Activated naive CD4-positive, alpha-beta T cell treated with anti-CD3 and anti-CD28 coated beads, Interleukin-2, amount 10 ng/mL, durations not matched to agents 7 days and 5 days (primary cell): ENCODE measurements around the gene ITK.

ENCODE experiments used
- CTCF ChIA-PET: fragments of 350-600 bp; sonication (Branson Sonifier 250); formaldehyde crosslinking; loops from one replicate; lab custom pipeline; 2021; ENCODE audit warnings: antibody characterized with exemption; lab: Charles Lee
- DNase-seq: peaks from one replicate; pipeline ENCODE4 v3.0.0-alpha.2; 2020
- H3K27ac Mint-ChIP-seq: one replicate; pipeline ENCODE4 v1.8.0; 2021; ENCODE audit warnings: mild to moderate bottlenecking, moderate library complexity, mixed read lengths
- H3K27me3 Mint-ChIP-seq: one replicate; pipeline ENCODE4 v1.8.0; 2021; ENCODE audit warnings: mild to moderate bottlenecking, mixed read lengths
- H3K36me3 Mint-ChIP-seq: one replicate; pipeline ENCODE4 v1.8.0; 2021; ENCODE audit warnings: mixed read lengths
- H3K4me1 Mint-ChIP-seq: one replicate; pipeline ENCODE4 v1.8.0; 2021; ENCODE audit warnings: mixed read lengths
- H3K4me3 Mint-ChIP-seq: one replicate; pipeline ENCODE4 v1.8.0; 2021; ENCODE audit warnings: mild to moderate bottlenecking, moderate library complexity, mixed read lengths
- H3K9me3 Mint-ChIP-seq: one replicate; pipeline ENCODE4 v1.8.0; 2021; ENCODE audit warnings: mixed read lengths

Gene ITK

GRCh38 chr5:157180374-157181264, at the start of gene ITK:
TSS of gene ITK (plus strand) at chr5:157180840. CDS start at chr5:157180978, 138 bp downstream.
- Mint-ChIP-seq H3K4me3 (peak within 1 kb of the TSS; percentile 90), H3K9me3 (peaks cover 3% of the 10 kb centered on the region), H3K27me3 (no peaks in the 10 kb centered on the region), H3K36me3 (peaks cover 46% of the 10 kb centered on the region), H3K4me1 (peaks cover 44% of the 10 kb centered on the region), H3K27ac (peak within 1 kb of the TSS; percentile 97)
- peak; percentile 64 for DNase-seq
- CTCF ChIA-PET, result interaction anchor here (1.0 to 7.8 kb wide), 8 partner anchors 8 to 38 kb away, joined by 3 to 37 read pairs (median 6); no protein-coding TSS in a partner anchor

- Mint-ChIP-seq H3K27me3 (no peaks in the 10 kb centered on the region), H3K4me1 (peaks cover 39% of the 10 kb centered on the region), H3K9me3 (peaks cover 2% of the 10 kb centered on the region), H3K4me3 (no peak overlapping the region), H3K36me3 (peaks cover 11% of the 10 kb centered on the region), H3K27ac (no peak overlapping the region)
- DNase-seq, result no peak
- CTCF ChIA-PET, result interaction anchor here (0.6 to 2.7 kb wide), 12 partner anchors 13 to 314 kb away, joined by 3 to 20 read pairs (median 7); partner anchors contain the start of gene HAVCR2
Measured at GRCh38 chr5:157130925-157131324, 49.7 kb upstream of the ITK start.

GRCh38 chr5:157132281-157132612, 48.4 kb upstream of the ITK start:
- Mint-ChIP-seq H3K4me3 (no peak overlapping the region), H3K9me3 (peaks cover 2% of the 10 kb centered on the region), H3K36me3 (peaks cover 15% of the 10 kb centered on the region), H3K27me3 (no peaks in the 10 kb centered on the region), H3K4me1 (peaks cover 42% of the 10 kb centered on the region), H3K27ac (no peak overlapping the region)
- DNase-seq, result no peak
- CTCF ChIA-PET, result interaction anchor here (0.7 to 3.3 kb wide), 26 partner anchors 10 to 1992 kb away, joined by 3 to 20 read pairs (median 6); partner anchors contain the start of genes HAVCR2 and MED7

- Mint-ChIP-seq H3K27ac (no peak overlapping the region), H3K4me3 (no peak overlapping the region), H3K27me3 (no peaks in the 10 kb centered on the region), H3K36me3 (peaks cover 60% of the 10 kb centered on the region), H3K4me1 (peaks cover 44% of the 10 kb centered on the region), H3K9me3 (no peaks in the 10 kb centered on the region)
- no peak for DNase-seq
- CTCF ChIA-PET, result no interaction called here
Measured at GRCh38 chr5:157137691-157138090, 42.9 kb upstream of the ITK start.

GRCh38 chr5:157142317-157143126, 38.1 kb upstream of the ITK start, which contains the start of gene MED7:
TSS of gene MED7 (minus strand) at chr5:157142865. CDS start at chr5:157139431, 3,434 bp downstream.
- H3K27me3 Mint-ChIP-seq, result no peaks in the 10 kb centered on the region
- H3K4me3 Mint-ChIP-seq, result peak within 1 kb of the TSS; percentile 89
- peaks cover 53% of the 10 kb centered on the region for H3K4me1 Mint-ChIP-seq
- CTCF ChIA-PET, result interaction anchor here (0.8 to 1.7 kb wide), 5 partner anchors 10 to 204 kb away, joined by 3 to 13 read pairs (median 3); no protein-coding TSS in a partner anchor
- peaks cover 46% of the 10 kb centered on the region for H3K36me3 Mint-ChIP-seq
- H3K27ac Mint-ChIP-seq, result peak within 1 kb of the TSS; percentile 99
- DNase-seq, result peak; percentile 97
- no peaks in the 10 kb centered on the region for H3K9me3 Mint-ChIP-seq

GRCh38 chr5:157143127-157143971, 37.3 kb upstream of the ITK start:
- Mint-ChIP-seq H3K4me3 (peak overlapping the region; percentile 89), H3K36me3 (peaks cover 37% of the 10 kb centered on the region), H3K4me1 (peaks cover 59% of the 10 kb centered on the region), H3K27me3 (no peaks in the 10 kb centered on the region), H3K9me3 (no peaks in the 10 kb centered on the region), H3K27ac (peak overlapping the region; percentile 99)
- CTCF ChIA-PET, result interaction anchor here (1.7 kb wide), 2 partner anchors 10 to 169 kb away, joined by 7 to 13 read pairs; no protein-coding TSS in a partner anchor
- peak; percentile 66 for DNase-seq

GRCh38 chr5:157148734-157149615, 31.7 kb upstream of the ITK start:
- Mint-ChIP-seq H3K4me3 (no peak overlapping the region), H3K4me1 (peaks cover 63% of the 10 kb centered on the region), H3K27ac (peak overlapping the region; percentile 56), H3K36me3 (peaks cover 3% of the 10 kb centered on the region), H3K9me3 (no peaks in the 10 kb centered on the region), H3K27me3 (no peaks in the 10 kb centered on the region)
- DNase-seq, result peak; percentile 89
- CTCF ChIA-PET, result interaction anchor here (0.6 to 4.2 kb wide), 32 partner anchors 8 to 323 kb away, joined by 3 to 37 read pairs (median 6); partner anchors contain the start of gene ITK

GRCh38 chr5:157150995-157151394, 29.6 kb upstream of the ITK start:
- no peak for DNase-seq
- H3K4me3 Mint-ChIP-seq, result no peak overlapping the region
- H3K36me3 Mint-ChIP-seq, result peaks cover 3% of the 10 kb centered on the region
- no peaks in the 10 kb centered on the region for H3K9me3 Mint-ChIP-seq
- no peaks in the 10 kb centered on the region for H3K27me3 Mint-ChIP-seq
- H3K27ac Mint-ChIP-seq, result peak overlapping the region; percentile 35
- CTCF ChIA-PET, result interaction anchor here (0.6 to 4.2 kb wide), 6 partner anchors 31 to 196 kb away, joined by 3 to 37 read pairs (median 12); partner anchors contain the start of gene ITK
- H3K4me1 Mint-ChIP-seq, result peaks cover 68% of the 10 kb centered on the region

- Mint-ChIP-seq H3K9me3 (no peaks in the 10 kb centered on the region), H3K36me3 (peaks cover 9% of the 10 kb centered on the region), H3K4me3 (peak overlapping the region; percentile 82), H3K4me1 (peaks cover 82% of the 10 kb centered on the region), H3K27me3 (no peaks in the 10 kb centered on the region), H3K27ac (peak overlapping the region; percentile 98)
- CTCF ChIA-PET, result interaction anchor here (0.6 to 1.7 kb wide), 8 partner anchors 17 to 251 kb away, joined by 3 to 7 read pairs (median 3); partner anchors contain the start of gene ITK
- DNase-seq, result no peak
Measured at GRCh38 chr5:157155297-157155696, 25.3 kb upstream of the ITK start.

- CTCF ChIA-PET, result interaction anchor here (1.2 to 1.9 kb wide), 2 partner anchors 9 to 10 kb away, joined by 5 read pairs; no protein-coding TSS in a partner anchor
- DNase-seq, result no peak
- Mint-ChIP-seq H3K27ac (no peak overlapping the region), H3K9me3 (no peaks in the 10 kb centered on the region), H3K36me3 (peaks cover 9% of the 10 kb centered on the region), H3K4me3 (no peak overlapping the region), H3K4me1 (peaks cover 77% of the 10 kb centered on the region), H3K27me3 (no peaks in the 10 kb centered on the region)
Measured at GRCh38 chr5:157157293-157157891, 23.2 kb upstream of the ITK start.

GRCh38 chr5:157159209-157159751, 21.4 kb upstream of the ITK start:
- DNase-seq, result peak; percentile 47
- Mint-ChIP-seq H3K27ac (peak overlapping the region; percentile 85), H3K36me3 (peaks cover 6% of the 10 kb centered on the region), H3K4me3 (no peak overlapping the region), H3K9me3 (no peaks in the 10 kb centered on the region), H3K27me3 (peaks cover 6% of the 10 kb centered on the region), H3K4me1 (peaks cover 75% of the 10 kb centered on the region)
- CTCF ChIA-PET, result no interaction called here

GRCh38 chr5:157160001-157160400, 20.6 kb upstream of the ITK start:
- H3K27ac Mint-ChIP-seq, result peak overlapping the region; percentile 85
- peaks cover 6% of the 10 kb centered on the region for H3K36me3 Mint-ChIP-seq
- CTCF ChIA-PET, result no interaction called here
- peak overlapping the region; percentile 42 for H3K4me3 Mint-ChIP-seq
- no peaks in the 10 kb centered on the region for H3K9me3 Mint-ChIP-seq
- H3K27me3 Mint-ChIP-seq, result peaks cover 6% of the 10 kb centered on the region
- peak; percentile 35 for DNase-seq
- H3K4me1 Mint-ChIP-seq, result peaks cover 68% of the 10 kb centered on the region
